Loucy (cell line): ENCODE measurements around the gene ZNF792.

ENCODE experiments used
- EZH2phosphoT487 ChIP-seq: fragments of 200-600 bp; IDR thresholded peaks from 2 replicates; pipeline ENCODE4 v1.6.1; 2018; ENCODE audit warnings: antibody characterized with exemption, mild to moderate bottlenecking, moderate library complexity, borderline replicate concordance
- TF ChIP-seq, protein P1 (sequence below): fragments of 200-600 bp; sonication (generic); conservative IDR thresholded peaks from 2 replicates; pipeline ENCODE4 v1.5.1; 2014; ENCODE audit warnings: mild to moderate bottlenecking, antibody characterized with exemption, low read length

DNA sequence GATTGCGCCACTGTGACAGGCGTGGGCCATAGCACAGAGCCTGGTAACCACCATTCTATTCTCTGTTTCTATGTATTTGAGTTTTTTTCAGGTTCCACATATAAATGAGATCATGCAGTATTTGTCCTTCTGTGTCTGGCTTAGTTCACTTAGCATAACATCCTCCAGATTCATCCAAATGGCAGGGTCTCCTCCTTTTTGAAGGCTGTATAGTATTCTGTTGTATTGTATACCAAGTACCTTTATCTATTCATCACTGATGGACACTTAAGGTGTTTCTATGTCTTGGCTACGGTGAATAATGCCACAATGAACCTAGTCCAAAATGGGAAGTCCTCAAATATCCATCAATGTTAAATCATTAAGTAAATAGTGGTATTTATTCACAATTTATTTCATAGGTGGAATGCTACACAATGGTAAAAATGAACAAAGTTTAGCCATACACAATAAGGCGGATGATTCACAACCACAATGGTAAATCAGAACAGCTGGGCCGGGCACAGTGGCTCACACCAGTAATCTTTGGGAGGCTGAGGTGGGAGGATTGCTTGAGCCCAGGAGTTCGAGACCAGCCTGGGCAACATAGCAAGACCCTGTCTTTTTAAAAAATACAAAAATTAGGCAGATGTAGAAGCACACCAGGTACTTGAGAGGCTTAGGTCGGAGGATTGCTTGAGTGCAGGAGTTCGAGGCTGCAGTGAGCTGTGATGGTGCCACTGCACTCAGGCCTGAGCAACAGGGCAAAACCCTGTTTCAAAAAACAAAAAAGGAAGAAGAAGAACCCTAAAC, 27.7 kb upstream of the ZNF792 start:
- TF ChIP-seq, protein P1, sequence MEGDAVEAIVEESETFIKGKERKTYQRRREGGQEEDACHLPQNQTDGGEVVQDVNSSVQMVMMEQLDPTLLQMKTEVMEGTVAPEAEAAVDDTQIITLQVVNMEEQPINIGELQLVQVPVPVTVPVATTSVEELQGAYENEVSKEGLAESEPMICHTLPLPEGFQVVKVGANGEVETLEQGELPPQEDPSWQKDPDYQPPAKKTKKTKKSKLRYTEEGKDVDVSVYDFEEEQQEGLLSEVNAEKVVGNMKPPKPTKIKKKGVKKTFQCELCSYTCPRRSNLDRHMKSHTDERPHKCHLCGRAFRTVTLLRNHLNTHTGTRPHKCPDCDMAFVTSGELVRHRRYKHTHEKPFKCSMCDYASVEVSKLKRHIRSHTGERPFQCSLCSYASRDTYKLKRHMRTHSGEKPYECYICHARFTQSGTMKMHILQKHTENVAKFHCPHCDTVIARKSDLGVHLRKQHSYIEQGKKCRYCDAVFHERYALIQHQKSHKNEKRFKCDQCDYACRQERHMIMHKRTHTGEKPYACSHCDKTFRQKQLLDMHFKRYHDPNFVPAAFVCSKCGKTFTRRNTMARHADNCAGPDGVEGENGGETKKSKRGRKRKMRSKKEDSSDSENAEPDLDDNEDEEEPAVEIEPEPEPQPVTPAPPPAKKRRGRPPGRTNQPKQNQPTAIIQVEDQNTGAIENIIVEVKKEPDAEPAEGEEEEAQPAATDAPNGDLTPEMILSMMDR: no peak
- no peak for TF ChIP-seq EZH2phosphoT487
